K562 (cell line): Measurements from ENCODE around the gene EMILIN1. TPM values are rescaled to one million over a fixed set of nuclear protein-coding genes. Genes with fewer than 3 reads are reported as not detected.

Source experiments
- CTBP1 ChIP-seq: fragments of 450-650 bp; IDR thresholded peaks from 2 replicates; pipeline ENCODE4 v1.6.1; 2016; ENCODE audit warnings: borderline replicate concordance
- ELF2 ChIP-seq: fragments of 250-450 bp; sonication (Bioruptor Pico); IDR thresholded peaks from 2 replicates; pipeline ENCODE4 v1.5.0; 2021; ENCODE audit warnings: mild to moderate bottlenecking
- FUS ChIP-seq: fragments of 200-400 bp; formaldehyde crosslinking; optimal IDR thresholded peaks from 2 replicates; pipeline ENCODE3; 2017; ENCODE audit warnings: low read depth, low read length
- HDGF ChIP-seq: fragments of 450-650 bp; IDR thresholded peaks from 2 replicates; pipeline ENCODE4 v1.6.1; 2016
- KLF1 ChIP-seq: fragments of 450-650 bp; IDR thresholded peaks from 2 replicates; pipeline ENCODE4 v1.6.1; 2016; ENCODE audit warnings: missing genetic modification characterization, missing compliant biosample characterization
- MCM2 ChIP-seq: fragments of 450-650 bp; IDR thresholded peaks from 2 replicates; pipeline ENCODE4 v1.6.1; 2017; ENCODE audit warnings: low read depth, mild to moderate bottlenecking
- MTA3 ChIP-seq: fragments of 450-650 bp; formaldehyde crosslinking; IDR thresholded peaks from 2 replicates; pipeline ENCODE4 v1.6.1; 2017; ENCODE audit warnings: mild to moderate bottlenecking, borderline replicate concordance
- MYBL2 ChIP-seq, 2 experiments: fragments of 450-650 bp in 1 of 2; sonication (generic) in 1 of 2; formaldehyde crosslinking in 1 of 2; IDR thresholded peaks; 2 replicates each; pipeline versions ENCODE4 v1.6.1 to v1.8.1; 2017 to 2022; ENCODE audit warnings: borderline replicate concordance in 1 of 2, inconsistent platforms in 1 of 2, low read depth in 1 of 2, mild to moderate bottlenecking in 1 of 2, missing genetic modification reagents in 1 of 2, moderate library complexity in 1 of 2
- SIN3A ChIP-seq, 2 experiments: fragments of 150-350 bp in 1 of 2; IDR thresholded peaks; 2 replicates each; pipeline ENCODE4 v1.6.1; 2011 to 2016; ENCODE audit warnings: borderline replicate concordance in 2 of 2, low read depth in 2 of 2, low read length in 2 of 2, mild to moderate bottlenecking in 2 of 2, moderate library complexity in 2 of 2; ENCODE audit not compliant: control insufficient read depth in 1 of 2
- SMAD2 ChIP-seq: fragments of 150-350 bp; IDR thresholded peaks from 2 replicates; pipeline ENCODE4 v1.6.1; 2014; ENCODE audit warnings: low read depth, mild to moderate bottlenecking, low read length
- SMARCC2 ChIP-seq: fragments of 450-650 bp; IDR thresholded peaks from 2 replicates; pipeline ENCODE4 v1.6.1; 2017; ENCODE audit warnings: antibody characterized with exemption, moderate library complexity, mild to moderate bottlenecking, low read depth
- SRSF1 ChIP-seq: fragments of 200-400 bp; formaldehyde crosslinking; IDR thresholded peaks from 2 replicates; pipeline ENCODE4 v1.6.1; 2017; ENCODE audit warnings: mild to moderate bottlenecking, low read depth, low read length, moderate library complexity
- THRAP3 ChIP-seq: fragments of 450-650 bp; IDR thresholded peaks from 2 replicates; pipeline ENCODE4 v1.6.1; 2016; ENCODE audit warnings: mild to moderate bottlenecking, inconsistent platforms, borderline replicate concordance
- TOE1 ChIP-seq, 2 experiments: fragments of 450-650 bp in 1 of 2; sonication (generic) in 1 of 2; formaldehyde crosslinking in 1 of 2; IDR thresholded peaks; 2 replicates each; pipeline versions ENCODE4 v1.7.1 to v1.8.0; 2016 to 2022; ENCODE audit warnings: borderline replicate concordance in 2 of 2, mild to moderate bottlenecking in 2 of 2, antibody characterized with exemption in 1 of 2, inconsistent platforms in 1 of 2, low read depth in 1 of 2, missing genetic modification reagents in 1 of 2, moderate library complexity in 1 of 2
- ZC3H4 ChIP-seq: sonication (generic); formaldehyde crosslinking; IDR thresholded peaks from 2 replicates; pipeline ENCODE4 v1.9.0; 2021; ENCODE audit warnings: missing genetic modification reagents, borderline replicate concordance
- ZNF239 ChIP-seq: fragments of 250-450 bp; sonication (Bioruptor Pico); IDR thresholded peaks from 2 replicates; pipeline ENCODE4 v1.4.0; 2020; ENCODE audit warnings: mild to moderate bottlenecking
- ZNF57 ChIP-seq: fragments of 450-650 bp; formaldehyde crosslinking; IDR thresholded peaks from 2 replicates; pipeline ENCODE4 v1.4.0; 2020; ENCODE audit warnings: mild to moderate bottlenecking, moderate library complexity
- ZNF785 ChIP-seq: fragments of 250-450 bp; sonication (Bioruptor Pico); IDR thresholded peaks from 2 replicates; pipeline ENCODE4 v1.4.0; 2020; ENCODE audit warnings: mild to moderate bottlenecking
- polyA plus RNA-seq, 8 experiments: library from polyadenylated mRNA; depleted of rRNA in 4 of 8; stranded (reverse) in 5 of 8; unstranded in 3 of 8; fragments of >200 nt; fragmentation: Nextera tagmentation in 2 of 8; fragmentation: Illumina TruSeq in 1 of 8; extraction: Ambion mirVana in 2 of 8; extraction: Trizol in 1 of 8; gene quantifications; 2 replicates each; pipeline versions ENCODE4 v1.2.1 to v1.2.3, GENCODE V29; 2011 to 2014; ENCODE audit warnings: inconsistent platforms in 1 of 8, missing spikeins in 1 of 8
- total RNA-seq, 7 experiments: library from RNA; depleted of rRNA in 6 of 7; stranded (reverse); fragments of >200 nt in 6 of 7; fragmentation: Illumina TruSeq in 2 of 7; extraction: Trizol in 2 of 7; gene quantifications; 2 replicates each; pipeline versions ENCODE4 v1.2.1 to v1.2.3, GENCODE V29; 2011 to 2021; ENCODE audit warnings: low replicate concordance in 1 of 7
- TF ChIP-seq, protein P1 (sequence below): fragments of 450-650 bp; IDR thresholded peaks from 2 replicates; pipeline ENCODE4 v1.6.1; 2014; ENCODE audit warnings: low read depth, mild to moderate bottlenecking, moderate library complexity, borderline replicate concordance
- TF ChIP-seq, protein P2 (sequence below): IDR thresholded peaks from 3 replicates; pipeline ENCODE4 v1.6.1; 2011; ENCODE audit warnings: borderline replicate concordance, mild to moderate bottlenecking, moderate library complexity; ENCODE audit not compliant: insufficient read length; ENCODE audit errors: extremely low read depth

EMILIN1 gene
- total and polyA plus RNA-seq, 9 of the 15 experiments (the other 6 are each of a cell fraction or from before 2014, with no cell fraction given) = 0.04 to 2.7 (median 0.54) TPM; not detected in 2

DNA sequence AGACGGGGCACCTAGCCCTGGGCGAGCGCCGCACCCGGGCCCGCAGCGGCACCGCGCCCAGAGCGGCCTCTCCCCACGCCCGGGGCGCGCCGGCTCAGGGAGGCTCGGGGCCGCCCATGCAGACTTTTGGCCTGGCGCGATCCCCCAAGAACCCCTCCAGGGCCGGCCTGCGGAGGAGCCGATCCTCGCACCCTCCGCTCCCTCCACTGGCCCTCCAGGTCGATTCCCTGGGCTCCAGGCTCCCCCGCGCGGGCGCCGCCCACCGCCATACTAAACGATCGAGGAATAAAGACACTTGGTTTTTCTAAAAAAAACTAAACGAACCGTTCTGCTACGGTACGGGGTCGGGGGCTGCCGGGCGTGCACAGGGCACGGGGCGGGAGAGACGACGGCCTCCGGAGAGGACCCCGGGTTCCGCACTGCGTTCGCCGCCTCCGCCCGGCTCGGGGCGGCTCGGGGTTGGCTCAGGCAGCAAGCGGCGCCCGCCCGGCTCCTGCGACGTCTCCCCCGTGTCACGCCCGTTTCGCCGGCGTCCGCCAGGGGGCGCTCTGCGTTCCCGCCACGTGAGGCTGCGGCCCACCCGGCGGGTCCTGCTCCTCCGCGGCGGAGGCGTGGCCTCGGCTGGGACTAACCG lies 7.8 kb downstream of the EMILIN1 start (continued):
- TF ChIP-seq, protein P1, sequence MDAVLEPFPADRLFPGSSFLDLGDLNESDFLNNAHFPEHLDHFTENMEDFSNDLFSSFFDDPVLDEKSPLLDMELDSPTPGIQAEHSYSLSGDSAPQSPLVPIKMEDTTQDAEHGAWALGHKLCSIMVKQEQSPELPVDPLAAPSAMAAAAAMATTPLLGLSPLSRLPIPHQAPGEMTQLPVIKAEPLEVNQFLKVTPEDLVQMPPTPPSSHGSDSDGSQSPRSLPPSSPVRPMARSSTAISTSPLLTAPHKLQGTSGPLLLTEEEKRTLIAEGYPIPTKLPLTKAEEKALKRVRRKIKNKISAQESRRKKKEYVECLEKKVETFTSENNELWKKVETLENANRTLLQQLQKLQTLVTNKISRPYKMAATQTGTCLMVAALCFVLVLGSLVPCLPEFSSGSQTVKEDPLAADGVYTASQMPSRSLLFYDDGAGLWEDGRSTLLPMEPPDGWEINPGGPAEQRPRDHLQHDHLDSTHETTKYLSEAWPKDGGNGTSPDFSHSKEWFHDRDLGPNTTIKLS = no peak; the same call in 1 of the 2 replicates
- no peak for TF ChIP-seq ZNF239 (CRISPR knock-in tag)
- no peak for TF ChIP-seq SMAD2
- no peak for TF ChIP-seq FUS
- TF ChIP-seq MYBL2 (IDR thresholded peaks at IDR 0.05; ENCODE audit: low read depth) = no peak
- TF ChIP-seq MYBL2 (CRISPR knock-in tag; IDR thresholded peaks at IDR 0.05; ENCODE audit: borderline replicate concordance) = no peak
- TF ChIP-seq TOE1 (IDR thresholded peaks at IDR 0.05; ENCODE audit: borderline replicate concordance) = no peak
- no peak for TF ChIP-seq TOE1 (CRISPR knock-in tag; IDR thresholded peaks at IDR 0.05; ENCODE audit: borderline replicate concordance, low read depth)
- TF ChIP-seq SRSF1 = no peak
- no peak for TF ChIP-seq HDGF
- TF ChIP-seq SIN3A (IDR thresholded peaks at IDR 0.05; ENCODE audit: borderline replicate concordance in 2 of 2, control insufficient read depth in 1 of 2, low read depth in 2 of 2, low read length in 2 of 2) = peak in 1 of 2 experiments; percentile 72; a peak in 2 of 4 replicates
- TF ChIP-seq SMARCC2 = no peak
- TF ChIP-seq ZC3H4 = no peak
- no peak for TF ChIP-seq ELF2 (CRISPR knock-in tag)
- TF ChIP-seq MCM2 = no peak
- no peak for TF ChIP-seq KLF1
- no peak for TF ChIP-seq ZNF57 (CRISPR knock-in tag)
- no peak; the same call in 1 of the 2 replicates for TF ChIP-seq MTA3
- peak; percentile 63; the same call in 1 of the 2 replicates for TF ChIP-seq CTBP1
- TF ChIP-seq ZNF785 (CRISPR knock-in tag) = no peak
- TF ChIP-seq THRAP3 = no peak
- TF ChIP-seq, protein P2, sequence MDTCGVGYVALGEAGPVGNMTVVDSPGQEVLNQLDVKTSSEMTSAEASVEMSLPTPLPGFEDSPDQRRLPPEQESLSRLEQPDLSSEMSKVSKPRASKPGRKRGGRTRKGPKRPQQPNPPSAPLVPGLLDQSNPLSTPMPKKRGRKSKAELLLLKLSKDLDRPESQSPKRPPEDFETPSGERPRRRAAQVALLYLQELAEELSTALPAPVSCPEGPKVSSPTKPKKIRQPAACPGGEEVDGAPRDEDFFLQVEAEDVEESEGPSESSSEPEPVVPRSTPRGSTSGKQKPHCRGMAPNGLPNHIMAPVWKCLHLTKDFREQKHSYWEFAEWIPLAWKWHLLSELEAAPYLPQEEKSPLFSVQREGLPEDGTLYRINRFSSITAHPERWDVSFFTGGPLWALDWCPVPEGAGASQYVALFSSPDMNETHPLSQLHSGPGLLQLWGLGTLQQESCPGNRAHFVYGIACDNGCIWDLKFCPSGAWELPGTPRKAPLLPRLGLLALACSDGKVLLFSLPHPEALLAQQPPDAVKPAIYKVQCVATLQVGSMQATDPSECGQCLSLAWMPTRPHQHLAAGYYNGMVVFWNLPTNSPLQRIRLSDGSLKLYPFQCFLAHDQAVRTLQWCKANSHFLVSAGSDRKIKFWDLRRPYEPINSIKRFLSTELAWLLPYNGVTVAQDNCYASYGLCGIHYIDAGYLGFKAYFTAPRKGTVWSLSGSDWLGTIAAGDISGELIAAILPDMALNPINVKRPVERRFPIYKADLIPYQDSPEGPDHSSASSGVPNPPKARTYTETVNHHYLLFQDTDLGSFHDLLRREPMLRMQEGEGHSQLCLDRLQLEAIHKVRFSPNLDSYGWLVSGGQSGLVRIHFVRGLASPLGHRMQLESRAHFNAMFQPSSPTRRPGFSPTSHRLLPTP = no peak
